ENCODE measurements around the gene CLCN7. TPM values are rescaled to one million over a fixed set of nuclear protein-coding genes. Genes with fewer than 3 reads are reported as not detected.

The CLCN7 gene
- total and polyA plus RNA-seq, 2 of the 8 experiments (the other 6 are each of a cell fraction or from before 2014, with no cell fraction given), result 38.6 to 81.5 TPM

DNA sequence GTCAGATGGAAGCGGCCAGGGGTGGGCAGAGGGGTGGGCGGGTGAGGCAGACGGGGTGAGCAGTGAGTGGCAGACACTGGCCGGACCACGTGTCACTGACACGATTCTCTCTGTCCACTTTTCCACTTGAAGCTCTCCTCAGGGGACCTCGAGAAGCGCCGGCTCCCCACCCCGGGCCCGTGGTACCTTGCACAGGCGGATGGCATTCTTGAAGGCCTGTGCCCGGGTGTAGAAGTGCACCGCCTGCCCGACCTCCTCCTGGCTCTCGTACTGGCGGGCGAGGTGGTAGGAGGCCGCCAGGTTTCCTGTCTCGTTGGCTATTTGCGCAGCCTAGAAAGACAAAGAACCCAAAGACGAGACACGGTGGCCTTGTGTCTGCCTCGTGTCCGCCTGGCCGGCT, 49.5 kb upstream of the CLCN7 start:
- ChIA-PET CTCF (ENCODE audit: partially characterized antibody) (interaction anchor here (0.9 to 1.0 kb wide), 2 partner anchors 13 to 14 kb away, joined by 3 read pairs; no protein-coding TSS in a partner anchor), POLR2A (ENCODE audit: partially characterized antibody) (interaction anchor here (1.4 to 5.2 kb wide), 2 partner anchors 11 to 49 kb away, joined by 3 to 56 read pairs; no protein-coding TSS in a partner anchor)
- H3K9me3 ChIP-seq (ENCODE audit: insufficient read depth in 2 of 2, low read depth in 1 of 2, low read length in 1 of 2), result no peaks in the 10 kb centered on the region
- H3K36me3 ChIP-seq (ENCODE audit: control insufficient read depth in 2 of 4, insufficient read depth in 4 of 4, low read length in 3 of 4), result peaks cover 0 to 3% (median 0%) of the 10 kb centered on the region in 4 experiments; a peak in 2 of 8 replicates
- no peak overlapping the region for H3K18ac ChIP-seq (ENCODE audit: extremely low read depth, low read length)
- no peak for DNase-seq (ENCODE audit: low read depth in 1 of 2, low spot score in 2 of 2)
- peaks cover 0 to 5% of the 10 kb centered on the region in 2 experiments for H4K20me1 ChIP-seq (replicated peaks in 1 of 2; ENCODE audit: control insufficient read depth in 1 of 2, insufficient read depth in 2 of 2, low read length in 2 of 2)
- no peak overlapping the region for H2BK15ac ChIP-seq (ENCODE audit: low read length)
- H3K79me1 ChIP-seq (ENCODE audit: low read depth, low read length), result no peaks in the 10 kb centered on the region
- H4K91ac ChIP-seq (replicated peaks; ENCODE audit: insufficient read length, low read length), result no peak overlapping the region
- no peak overlapping the region for H3K56ac ChIP-seq (replicated peaks; ENCODE audit: insufficient read length, low read depth, low read length)
- no peak for FAIRE-seq
- H3K23ac ChIP-seq (ENCODE audit: insufficient read length), result no peak overlapping the region
- no peak overlapping the region for H2BK20ac ChIP-seq (ENCODE audit: low read length)
- H3K27ac ChIP-seq (ENCODE audit: low read depth, low read length), result no peak overlapping the region
- H2BK120ac ChIP-seq (replicated peaks; ENCODE audit: low read depth, low read length), result no peak overlapping the region
- H3K79me2 ChIP-seq (ENCODE audit: control insufficient read depth in 1 of 2, insufficient read depth in 2 of 2, low read length in 2 of 2), result no peaks in the 10 kb centered on the region
- H2BK5ac ChIP-seq (ENCODE audit: low read depth, low read length), result no peak overlapping the region
- H3K4me2 ChIP-seq (ENCODE audit: insufficient read depth in 1 of 2, low read depth in 2 of 2, low read length in 2 of 2), result no peak overlapping the region
- no peak overlapping the region for H3K4me3 ChIP-seq (ENCODE audit: extremely low read depth in 1 of 4, insufficient read depth in 2 of 4, low read depth in 3 of 4, low read length in 4 of 4)
- H2AK5ac ChIP-seq (ENCODE audit: low read depth, low read length), result no peak overlapping the region
- no peak overlapping the region for H3K4ac ChIP-seq (replicated peaks; ENCODE audit: insufficient read length, low read depth, low read length)
- H3K27me3 ChIP-seq (replicated peaks in 1 of 4; ENCODE audit: control insufficient read depth in 3 of 4, extremely low read depth in 1 of 4, insufficient read depth in 3 of 4, low read length in 3 of 4), result no peaks in the 10 kb centered on the region
- H3K23me2 ChIP-seq (ENCODE audit: low read depth, low read length), result no peaks in the 10 kb centered on the region
- WGBS, 2 experiments (ENCODE audit: extremely low coverage in 1 of 2, insufficient coverage in 1 of 2, insufficient read length in 1 of 2, insufficient replicate concordance in 2 of 2, low coverage in 1 of 2, low lambda C conversion rate in 2 of 2, missing lambda C conversion rate in 1 of 2), result 99% methylated on average over 21 of the region's 26 CpGs; no CpG with 5 or more reads in 1 of the 2 experiments
- no peak overlapping the region for H3K9ac ChIP-seq (replicated peaks in 1 of 4; ENCODE audit: extremely low read depth in 1 of 4, low read depth in 3 of 4, low read length in 3 of 4)
- H4K8ac ChIP-seq (ENCODE audit: extremely low read depth, insufficient read depth, low read length), result no peak overlapping the region
- no peak overlapping the region for H2AFZ ChIP-seq (ENCODE audit: low read length)
- no peak overlapping the region for H2BK12ac ChIP-seq (ENCODE audit: low read depth, low read length)
- H3K14ac ChIP-seq (ENCODE audit: insufficient read length), result no peak overlapping the region
- no peak overlapping the region for H4K5ac ChIP-seq (ENCODE audit: insufficient read length, low read depth, low read length)
- no peaks in the 10 kb centered on the region for H3K4me1 ChIP-seq (replicated peaks in 1 of 4; ENCODE audit: control insufficient read depth in 3 of 4, insufficient read depth in 4 of 4, low read length in 3 of 4)
- TF ChIP-seq PHF8 (conservative IDR thresholded peaks at IDR 0.05; ENCODE audit: low read depth, low read length) (no peak), MAX (IDR thresholded peaks at IDR 0.05) (no peak), GABPA (IDR thresholded peaks at IDR 0.05; ENCODE audit: borderline replicate concordance, insufficient read depth, low read length) (no peak), NANOG (IDR thresholded peaks at IDR 0.05; ENCODE audit: insufficient read depth, low read depth, low read length, poor library complexity, severe bottlenecking) (no peak), SIN3A (conservative IDR thresholded peaks at IDR 0.05 in 1 of 2, IDR thresholded peaks at IDR 0.05 in 1 of 2; ENCODE audit: low read depth in 1 of 2, low read length in 2 of 2) (no peak), EP300 (IDR thresholded peaks at IDR 0.05; ENCODE audit: borderline replicate concordance in 1 of 2, low read depth in 2 of 2, low read length in 2 of 2) (no peak), TEAD4 (IDR thresholded peaks at IDR 0.05; ENCODE audit: low read depth, low read length) (no peak), RFX5 (IDR thresholded peaks at IDR 0.05; ENCODE audit: borderline replicate concordance, low read depth, low read length) (no peak), ZNF274 (IDR thresholded peaks at IDR 0.05; ENCODE audit: borderline replicate concordance, extremely low read depth, low read length) (no peak)
- TF ChIP-seq, protein P1, sequence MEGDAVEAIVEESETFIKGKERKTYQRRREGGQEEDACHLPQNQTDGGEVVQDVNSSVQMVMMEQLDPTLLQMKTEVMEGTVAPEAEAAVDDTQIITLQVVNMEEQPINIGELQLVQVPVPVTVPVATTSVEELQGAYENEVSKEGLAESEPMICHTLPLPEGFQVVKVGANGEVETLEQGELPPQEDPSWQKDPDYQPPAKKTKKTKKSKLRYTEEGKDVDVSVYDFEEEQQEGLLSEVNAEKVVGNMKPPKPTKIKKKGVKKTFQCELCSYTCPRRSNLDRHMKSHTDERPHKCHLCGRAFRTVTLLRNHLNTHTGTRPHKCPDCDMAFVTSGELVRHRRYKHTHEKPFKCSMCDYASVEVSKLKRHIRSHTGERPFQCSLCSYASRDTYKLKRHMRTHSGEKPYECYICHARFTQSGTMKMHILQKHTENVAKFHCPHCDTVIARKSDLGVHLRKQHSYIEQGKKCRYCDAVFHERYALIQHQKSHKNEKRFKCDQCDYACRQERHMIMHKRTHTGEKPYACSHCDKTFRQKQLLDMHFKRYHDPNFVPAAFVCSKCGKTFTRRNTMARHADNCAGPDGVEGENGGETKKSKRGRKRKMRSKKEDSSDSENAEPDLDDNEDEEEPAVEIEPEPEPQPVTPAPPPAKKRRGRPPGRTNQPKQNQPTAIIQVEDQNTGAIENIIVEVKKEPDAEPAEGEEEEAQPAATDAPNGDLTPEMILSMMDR (IDR thresholded peaks at IDR 0.05; ENCODE audit: control extremely low read depth in 1 of 3, insufficient read depth in 1 of 3, low read depth in 1 of 3, low read length in 3 of 3), result no peak
